Measurements from ENCODE around the gene KLF13. TPM values are rescaled to one million over a fixed set of nuclear protein-coding genes. Genes with fewer than 3 reads are reported as not detected.

The KLF13 gene
- total RNA-seq, 2 donors from 2014 or later: 25.7 to 38.4 TPM

- peaks cover 90% of the 10 kb centered on the region for H3K4me1 ChIP-seq
- WGBS, 2 donors: 14 to 30% methylated on average over 6 to 22 of the region's 22 CpGs
- H3K36me3 ChIP-seq (replicated peaks in 1 of 2; ENCODE audit: insufficient read depth in 1 of 2, low read depth in 2 of 2): no peaks in the 10 kb centered on the region
- no peak overlapping the region for H3K4me3 ChIP-seq
- intact Hi-C loops (cut with DNase I): no loop called here
- ATAC-seq (peak; percentile 90), DNase-seq (peak; percentile 96 to 99 (median 98))
- TF ChIP-seq POLR2A (IDR thresholded peaks at IDR 0.05): peak; percentile 13 to 71 (median 58)
- TF ChIP-seq, protein P1, sequence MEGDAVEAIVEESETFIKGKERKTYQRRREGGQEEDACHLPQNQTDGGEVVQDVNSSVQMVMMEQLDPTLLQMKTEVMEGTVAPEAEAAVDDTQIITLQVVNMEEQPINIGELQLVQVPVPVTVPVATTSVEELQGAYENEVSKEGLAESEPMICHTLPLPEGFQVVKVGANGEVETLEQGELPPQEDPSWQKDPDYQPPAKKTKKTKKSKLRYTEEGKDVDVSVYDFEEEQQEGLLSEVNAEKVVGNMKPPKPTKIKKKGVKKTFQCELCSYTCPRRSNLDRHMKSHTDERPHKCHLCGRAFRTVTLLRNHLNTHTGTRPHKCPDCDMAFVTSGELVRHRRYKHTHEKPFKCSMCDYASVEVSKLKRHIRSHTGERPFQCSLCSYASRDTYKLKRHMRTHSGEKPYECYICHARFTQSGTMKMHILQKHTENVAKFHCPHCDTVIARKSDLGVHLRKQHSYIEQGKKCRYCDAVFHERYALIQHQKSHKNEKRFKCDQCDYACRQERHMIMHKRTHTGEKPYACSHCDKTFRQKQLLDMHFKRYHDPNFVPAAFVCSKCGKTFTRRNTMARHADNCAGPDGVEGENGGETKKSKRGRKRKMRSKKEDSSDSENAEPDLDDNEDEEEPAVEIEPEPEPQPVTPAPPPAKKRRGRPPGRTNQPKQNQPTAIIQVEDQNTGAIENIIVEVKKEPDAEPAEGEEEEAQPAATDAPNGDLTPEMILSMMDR (IDR thresholded peaks at IDR 0.05): peak in 6 of 7 experiments; percentile 18 to 73 (median 63)
- H3K27me3 ChIP-seq: no peaks in the 10 kb centered on the region
- peak overlapping the region; percentile 92 to 98 (median 96) for H3K27ac ChIP-seq
- no peaks in the 10 kb centered on the region for H3K9me3 ChIP-seq
Measured at GRCh38 chr15:31365655-31366127, 39.1 kb downstream of the KLF13 start.

DNA sequence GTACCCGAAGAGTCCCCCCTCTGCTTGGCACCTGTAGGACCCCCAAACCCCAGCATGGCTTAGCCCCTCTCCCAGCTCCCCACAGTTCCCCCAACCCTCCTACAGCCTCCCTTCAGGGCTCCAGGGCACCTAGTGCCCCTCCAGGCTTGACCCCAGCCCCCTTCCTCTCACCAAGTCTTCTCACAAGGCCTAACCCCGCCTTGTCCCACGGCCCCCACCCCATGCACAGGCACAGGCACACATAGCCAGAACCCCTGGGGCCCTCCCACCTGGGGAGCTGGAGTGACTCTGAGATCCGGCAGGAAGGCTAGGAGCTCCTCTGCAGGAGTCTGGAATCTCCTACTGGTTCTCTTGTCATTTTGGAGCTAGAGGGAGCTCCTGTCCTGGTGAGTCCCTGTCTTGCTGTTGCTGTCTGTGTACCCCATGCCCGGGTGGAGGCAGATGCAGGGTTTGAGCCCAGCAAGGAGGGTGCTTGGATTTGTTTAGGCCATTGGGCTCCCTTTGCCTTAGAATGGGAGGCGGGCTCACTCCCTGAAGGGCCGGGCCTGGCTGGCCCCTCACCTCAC is 39.6 kb downstream of the KLF13 start:
- ATAC-seq (peak; percentile 20), DNase-seq (peak; percentile 55 to 65 (median 62))
- TF ChIP-seq, protein P1 (IDR thresholded peaks at IDR 0.05): peak in 3 of 7 experiments; percentile 4 to 18 (median 13)
- no peak for TF ChIP-seq POLR2A (IDR thresholded peaks at IDR 0.05)
- peak overlapping the region; percentile 92 to 98 (median 96) for H3K27ac ChIP-seq
- H3K36me3 ChIP-seq (replicated peaks in 1 of 2; ENCODE audit: insufficient read depth in 1 of 2, low read depth in 2 of 2): no peaks in the 10 kb centered on the region
- no peaks in the 10 kb centered on the region for H3K27me3 ChIP-seq
- H3K4me1 ChIP-seq: peaks cover 90% of the 10 kb centered on the region
- 26 to 45% methylated on average over 4 to 7 of the region's 7 CpGs for WGBS, 2 donors
- no peaks in the 10 kb centered on the region for H3K9me3 ChIP-seq
- no peak overlapping the region for H3K4me3 ChIP-seq
- intact Hi-C loops (cut with DNase I): no loop called here

DNA sequence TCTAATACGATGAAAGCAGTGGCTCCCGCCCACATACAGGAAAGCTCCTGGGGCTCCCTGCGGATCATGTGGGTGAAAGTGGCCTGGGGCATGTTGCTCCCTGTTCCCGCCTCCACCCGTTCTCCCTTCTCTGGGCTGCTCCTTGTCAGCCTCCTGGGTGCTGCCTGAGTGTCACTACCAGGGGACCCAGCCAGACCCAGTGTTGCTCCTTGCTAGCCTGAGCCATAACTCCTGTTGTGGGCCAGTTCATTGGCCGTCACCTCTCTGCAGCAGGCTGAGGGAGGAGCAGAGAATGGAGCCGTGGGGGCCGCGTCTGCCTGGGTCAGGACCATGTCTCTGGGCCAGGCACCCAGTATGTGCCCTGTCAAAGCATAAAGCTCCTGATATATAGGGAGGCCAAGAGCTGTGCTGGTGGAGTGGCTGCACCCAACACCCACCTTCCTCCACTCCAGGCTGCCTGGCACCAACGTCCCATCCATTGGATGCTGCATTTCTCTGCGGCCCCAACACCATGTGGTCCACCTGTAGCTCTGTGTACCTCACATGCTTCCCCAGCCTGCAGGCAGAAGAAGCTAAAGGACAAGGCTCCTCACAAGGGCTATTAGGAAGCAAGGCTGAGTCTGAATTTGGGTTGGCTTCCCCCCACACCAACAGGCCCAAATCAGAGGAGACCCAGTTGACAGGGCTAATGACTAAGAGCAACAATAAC is 40.5 kb downstream of the KLF13 start:
- Histone ChIP-seq H3K4me3 (no peak overlapping the region), H3K4me1 (peaks cover 84% of the 10 kb centered on the region), H3K9me3 (no peaks in the 10 kb centered on the region), H3K27ac (peak overlapping the region; percentile 92 to 98 (median 96)), H3K27me3 (no peaks in the 10 kb centered on the region), H3K36me3 (replicated peaks in 1 of 2; ENCODE audit: insufficient read depth in 1 of 2, low read depth in 2 of 2) (no peaks in the 10 kb centered on the region)
- ATAC-seq: no peak
- WGBS, 2 donors: 85 to 91% methylated on average over 5 to 11 of the region's 11 CpGs
- intact Hi-C loops (cut with DNase I): no loop called here
- DNase-seq: peak in 1 of 4 donors; percentile 38
- no peak for TF ChIP-seq POLR2A (IDR thresholded peaks at IDR 0.05)
- TF ChIP-seq, protein P1 (IDR thresholded peaks at IDR 0.05): no peak

GRCh38 chr15:31367730-31368344 is 41.2 kb downstream of the KLF13 start:
- TF ChIP-seq, protein P1 (IDR thresholded peaks at IDR 0.05): no peak
- TF ChIP-seq POLR2A (IDR thresholded peaks at IDR 0.05): no peak
- intact Hi-C loops (cut with DNase I): no loop called here
- Histone ChIP-seq H3K4me1 (peaks cover 84% of the 10 kb centered on the region), H3K36me3 (replicated peaks in 1 of 2; ENCODE audit: insufficient read depth in 1 of 2, low read depth in 2 of 2) (no peaks in the 10 kb centered on the region), H3K4me3 (no peak overlapping the region), H3K9me3 (no peaks in the 10 kb centered on the region), H3K27me3 (no peaks in the 10 kb centered on the region), H3K27ac (peak overlapping the region; percentile 92 to 98 (median 96))
- DNase-seq: peak in 1 of 4 donors; percentile 38
- WGBS, 2 donors: 49 to 57% methylated on average over 13 of the region's 13 CpGs
- no peak for ATAC-seq

Data from body of pancreas (tissue), 4 donors.